Ureter (tissue), 1 donor: ENCODE data around the gene HAPLN2. TPM values are rescaled to one million over a fixed set of nuclear protein-coding genes. Genes with fewer than 3 reads are reported as not detected.
"Not testable (repeated sequence)": the region's sequence is repeated elsewhere in the genome, so short reads cannot be mapped to it uniquely, and the experiment has no call there.

Source experiments
- DNase-seq: peaks from one replicate; pipeline ENCODE4 v3.0.0-alpha.2; 2020; ENCODE audit warnings: low spot score
- total RNA-seq: library from RNA; stranded (reverse); gene quantifications from one replicate; pipeline ENCODE4 v1.2.4, GENCODE V29; 2023
- donor health status: DM: yes; HTN: yes; CAD: no.

The HAPLN2 gene
- total RNA-seq, 1 donor from 2014 or later: 5.6 TPM

GRCh38 chr1:156619582-156619955 is 354 bp downstream of the HAPLN2 start:
- no peak for DNase-seq

- DNase-seq: no peak
These were observed 3.5 kb downstream of the HAPLN2 start for GRCh38 chr1:156622581-156623297.

GRCh38 chr1:156623946-156624813 is 5.0 kb downstream of the HAPLN2 start:
- DNase-seq: peak; percentile 74

GRCh38 chr1:156624814-156625435 is 5.7 kb downstream of the HAPLN2 start:
- DNase-seq: no peak

GRCh38 chr1:156625436-156626078 is 6.3 kb downstream of the HAPLN2 start:
- DNase-seq: no peak

GRCh38 chr1:156626079-156626438 is 6.8 kb downstream of the HAPLN2 start:
- no peak for DNase-seq

GRCh38 chr1:156627313-156627880 is 8.2 kb downstream of the HAPLN2 start:
- no peak for DNase-seq

GRCh38 chr1:156629823-156630449 is 10.7 kb downstream of the HAPLN2 start:
- no peak for DNase-seq

- DNase-seq: not testable (repeated sequence)
These were observed 11.9 kb downstream of the HAPLN2 start for GRCh38 chr1:156631152-156631551.

GRCh38 chr1:156632355-156632754 is 13.1 kb downstream of the HAPLN2 start:
- DNase-seq: no peak

GRCh38 chr1:156638189-156638985 is 19.2 kb downstream of the HAPLN2 start:
- DNase-seq: no peak

GRCh38 chr1:156639601-156640101 is 20.4 kb downstream of the HAPLN2 start:
- DNase-seq: no peak

- DNase-seq: no peak
These were observed 21.9 kb downstream of the HAPLN2 start for GRCh38 chr1:156640842-156641706.

- no peak for DNase-seq
These were observed 22.6 kb downstream of the HAPLN2 start, which contains the start of gene BCAN for GRCh38 chr1:156641761-156642264. BCAN (plus strand) TSS chr1:156642117; CDS start chr1:156646055, 3,938 bp downstream.

GRCh38 chr1:156642265-156643048 is 23.2 kb downstream of the HAPLN2 start:
- no peak for DNase-seq

- DNase-seq: no peak
These were observed 24.0 kb downstream of the HAPLN2 start for GRCh38 chr1:156643049-156643777.

GRCh38 chr1:156643778-156644092 is 24.5 kb downstream of the HAPLN2 start:
- no peak for DNase-seq

- DNase-seq: no peak
These were observed 24.9 kb downstream of the HAPLN2 start for GRCh38 chr1:156644146-156644545.
